ENCODE results near the gene PQBP1.

PQBP1 gene

GRCh38 chrX:48897157-48897624 lies 539 bp upstream of the PQBP1 start:
- DNase-seq = peak; percentile 63
- TF ChIP-seq CTCF (IDR thresholded peaks at IDR 0.05; ENCODE audit: low read depth, low read length, missing control alignments) = no peak
- Histone ChIP-seq H3K36me3 (replicated peaks) (peaks cover 1% of the 10 kb centered on the region), H3K27ac (peak overlapping the region; percentile 87), H3K4me3 (ENCODE audit: low read depth, low read length) (peak overlapping the region; percentile 77), H3K27me3 (replicated peaks) (no peaks in the 10 kb centered on the region)
- in situ Hi-C loops (cut with HindIII; ENCODE audit: low pct_ligation_motif_present, low sequenced_read_pairs) = no loop called here

- DNase-seq = no peak
- Histone ChIP-seq H3K36me3 (replicated peaks) (peaks cover 12% of the 10 kb centered on the region), H3K4me3 (ENCODE audit: low read depth, low read length) (no peak overlapping the region), H3K27me3 (replicated peaks) (no peaks in the 10 kb centered on the region), H3K27ac (no peak overlapping the region)
- in situ Hi-C loops (cut with HindIII; ENCODE audit: low pct_ligation_motif_present, low sequenced_read_pairs) = no loop called here
- no peak for TF ChIP-seq CTCF (IDR thresholded peaks at IDR 0.05; ENCODE audit: low read depth, low read length, missing control alignments)
Measured at GRCh38 chrX:48899078-48899410, 1.3 kb downstream of the PQBP1 start.

GRCh38 chrX:48901069-48901468 lies 3.3 kb downstream of the PQBP1 start:
- in situ Hi-C loops (cut with HindIII; ENCODE audit: low pct_ligation_motif_present, low sequenced_read_pairs) = no loop called here
- no peak for TF ChIP-seq CTCF (IDR thresholded peaks at IDR 0.05; ENCODE audit: low read depth, low read length, missing control alignments)
- H3K36me3 ChIP-seq (replicated peaks) = peaks cover 12% of the 10 kb centered on the region

GRCh38 chrX:48902135-48902534 lies 4.4 kb downstream of the PQBP1 start:
- DNase-seq = no peak
- H3K27ac ChIP-seq = no peak overlapping the region
- no peaks in the 10 kb centered on the region for H3K27me3 ChIP-seq (replicated peaks)
- H3K36me3 ChIP-seq (replicated peaks) = peaks cover 15% of the 10 kb centered on the region
- no peak overlapping the region for H3K4me3 ChIP-seq (ENCODE audit: low read depth, low read length)
- no peak for TF ChIP-seq CTCF (IDR thresholded peaks at IDR 0.05; ENCODE audit: low read depth, low read length, missing control alignments)
- in situ Hi-C loops (cut with HindIII; ENCODE audit: low pct_ligation_motif_present, low sequenced_read_pairs) = no loop called here

More at GRCh38 chrX:48901069-48901468, 3.3 kb downstream of the PQBP1 start:
- Histone ChIP-seq H3K27ac (no peak overlapping the region), H3K4me3 (ENCODE audit: low read depth, low read length) (no peak overlapping the region), H3K27me3 (replicated peaks) (no peaks in the 10 kb centered on the region)
- DNase-seq = no peak

- Histone ChIP-seq H3K27ac (no peak overlapping the region), H3K4me3 (ENCODE audit: low read depth, low read length) (no peak overlapping the region), H3K27me3 (replicated peaks) (no peaks in the 10 kb centered on the region), H3K36me3 (replicated peaks) (peaks cover 15% of the 10 kb centered on the region)
- in situ Hi-C loops (cut with HindIII; ENCODE audit: low pct_ligation_motif_present, low sequenced_read_pairs) = no loop called here
- DNase-seq = no peak
- no peak for TF ChIP-seq CTCF (IDR thresholded peaks at IDR 0.05; ENCODE audit: low read depth, low read length, missing control alignments)
Measured at GRCh38 chrX:48902776-48903175, 5.0 kb downstream of the PQBP1 start.

- Histone ChIP-seq H3K27ac (no peak overlapping the region), H3K4me3 (ENCODE audit: low read depth, low read length) (no peak overlapping the region), H3K27me3 (replicated peaks) (no peaks in the 10 kb centered on the region), H3K36me3 (replicated peaks) (peaks cover 15% of the 10 kb centered on the region)
- TF ChIP-seq CTCF (IDR thresholded peaks at IDR 0.05; ENCODE audit: low read depth, low read length, missing control alignments) = no peak
- in situ Hi-C loops (cut with HindIII; ENCODE audit: low pct_ligation_motif_present, low sequenced_read_pairs) = no loop called here
- DNase-seq = no peak
Measured at GRCh38 chrX:48903290-48903689, 5.6 kb downstream of the PQBP1 start.

Measured in brain microvascular endothelial cell (primary cell).